Effector memory CD8-positive, alpha-beta T cell (primary cell): Measurements from ENCODE around the gene PLPPR3.

Experiments
- ATAC-seq: fragments of 150-1000 bp; cut with Tn5 transposase; replicated peaks from 2 replicates; pipeline ENCODE4 v1.10.0; 2021; ENCODE audit warnings: mild to moderate bottlenecking, moderate library complexity
- DNase-seq, 3 experiments: peaks; one replicate each; pipeline ENCODE4 v3.0.0; 2021
- H3K27ac Mint-ChIP-seq, 2 donors: one replicate each; pipeline ENCODE4 v1.8.0; 2022; ENCODE audit warnings: mild to moderate bottlenecking in 2 of 2, mixed read lengths in 2 of 2, moderate library complexity in 2 of 2
- H3K27me3 Mint-ChIP-seq, 2 donors: one replicate each; pipeline ENCODE4 v1.8.0; 2022; ENCODE audit warnings: mixed read lengths in 2 of 2
- H3K36me3 Mint-ChIP-seq: one replicate; pipeline ENCODE4 v1.8.0; 2022; ENCODE audit warnings: mild to moderate bottlenecking, moderate library complexity, mixed read lengths; ENCODE audit not compliant: insufficient read depth
- H3K4me1 Mint-ChIP-seq, 2 donors: one replicate each; pipeline ENCODE4 v1.8.0; 2022; ENCODE audit warnings: low read depth in 2 of 2, mixed read lengths in 2 of 2
- H3K4me3 Mint-ChIP-seq, 2 donors: one replicate each; pipeline ENCODE4 v1.8.0; 2022; ENCODE audit warnings: mild to moderate bottlenecking in 2 of 2, mixed read lengths in 2 of 2, moderate library complexity in 2 of 2
- H3K9me3 Mint-ChIP-seq, 2 donors: one replicate each; pipeline ENCODE4 v1.8.0; 2022; ENCODE audit warnings: mixed read lengths in 2 of 2

The PLPPR3 gene

GRCh38 chr19:798415-799075 is 23.2 kb downstream of the PLPPR3 start:
- H3K4me3 Mint-ChIP-seq: peak overlapping the region; percentile 85 to 87
- no peaks in the 10 kb centered on the region for H3K27me3 Mint-ChIP-seq
- DNase-seq (peak in 1 of 3 experiments; percentile 36), ATAC-seq (no peak)
- H3K4me1 Mint-ChIP-seq: peaks cover 44 to 48% of the 10 kb centered on the region in 2 donors
- H3K9me3 Mint-ChIP-seq: no peaks in the 10 kb centered on the region
- peaks cover 67% of the 10 kb centered on the region for H3K36me3 Mint-ChIP-seq
- peak overlapping the region; percentile 90 to 95 for H3K27ac Mint-ChIP-seq

DNA sequence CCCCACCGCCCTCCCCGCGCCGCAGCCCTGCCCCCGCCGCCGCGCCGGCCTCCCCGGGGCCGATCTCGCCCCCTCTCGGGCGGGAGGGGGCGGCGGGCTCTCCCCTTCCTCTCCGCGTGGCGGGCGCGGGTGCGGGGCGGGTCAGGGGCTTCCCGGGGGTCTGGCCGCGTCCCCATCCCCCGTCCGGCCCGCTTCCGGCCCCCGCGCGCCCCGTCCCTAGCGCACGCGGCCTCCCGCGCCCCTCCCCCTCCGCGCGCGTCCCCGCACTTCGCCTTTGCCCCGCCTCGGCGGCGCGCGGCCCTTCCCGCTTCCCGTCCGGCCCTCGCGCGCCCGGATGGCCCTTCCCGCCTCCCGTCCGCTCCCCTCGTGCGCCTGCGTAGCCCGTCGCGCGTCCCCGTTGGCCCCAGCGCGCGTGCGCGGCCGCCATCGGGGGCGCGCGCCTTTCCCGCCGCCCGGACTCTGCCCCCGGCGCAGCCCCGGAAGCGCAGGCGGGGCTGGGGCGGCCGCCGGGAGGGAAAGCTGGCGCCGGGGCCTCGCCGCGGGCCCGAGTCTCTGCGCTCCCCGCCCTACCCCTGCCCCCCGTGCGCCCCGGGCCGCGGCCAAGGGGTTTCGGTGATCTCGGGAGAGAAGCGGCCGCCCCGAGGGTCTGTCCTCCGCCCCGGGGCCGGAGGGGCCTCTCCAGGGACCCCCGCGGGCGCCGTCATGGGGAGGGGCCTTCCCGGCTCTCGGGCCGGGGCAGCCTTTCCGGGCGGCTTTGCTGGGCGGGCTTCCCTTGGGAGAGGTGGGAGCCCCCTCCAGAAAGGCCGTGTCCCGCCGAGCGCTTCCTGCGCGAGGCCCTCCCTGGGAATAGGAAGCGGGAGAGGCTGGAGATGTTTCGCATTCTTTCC is 24.0 kb downstream of the PLPPR3 start:
- no peaks in the 10 kb centered on the region for H3K27me3 Mint-ChIP-seq
- H3K36me3 Mint-ChIP-seq: peaks cover 59% of the 10 kb centered on the region
- DNase-seq (peak; percentile 80 to 85 (median 83)), ATAC-seq (peak; percentile 25)
- peak overlapping the region; percentile 90 to 94 for H3K4me3 Mint-ChIP-seq
- H3K4me1 Mint-ChIP-seq: peaks cover 38 to 41% of the 10 kb centered on the region in 2 donors
- H3K9me3 Mint-ChIP-seq: no peaks in the 10 kb centered on the region
- peak overlapping the region; percentile 90 to 95 for H3K27ac Mint-ChIP-seq

DNA sequence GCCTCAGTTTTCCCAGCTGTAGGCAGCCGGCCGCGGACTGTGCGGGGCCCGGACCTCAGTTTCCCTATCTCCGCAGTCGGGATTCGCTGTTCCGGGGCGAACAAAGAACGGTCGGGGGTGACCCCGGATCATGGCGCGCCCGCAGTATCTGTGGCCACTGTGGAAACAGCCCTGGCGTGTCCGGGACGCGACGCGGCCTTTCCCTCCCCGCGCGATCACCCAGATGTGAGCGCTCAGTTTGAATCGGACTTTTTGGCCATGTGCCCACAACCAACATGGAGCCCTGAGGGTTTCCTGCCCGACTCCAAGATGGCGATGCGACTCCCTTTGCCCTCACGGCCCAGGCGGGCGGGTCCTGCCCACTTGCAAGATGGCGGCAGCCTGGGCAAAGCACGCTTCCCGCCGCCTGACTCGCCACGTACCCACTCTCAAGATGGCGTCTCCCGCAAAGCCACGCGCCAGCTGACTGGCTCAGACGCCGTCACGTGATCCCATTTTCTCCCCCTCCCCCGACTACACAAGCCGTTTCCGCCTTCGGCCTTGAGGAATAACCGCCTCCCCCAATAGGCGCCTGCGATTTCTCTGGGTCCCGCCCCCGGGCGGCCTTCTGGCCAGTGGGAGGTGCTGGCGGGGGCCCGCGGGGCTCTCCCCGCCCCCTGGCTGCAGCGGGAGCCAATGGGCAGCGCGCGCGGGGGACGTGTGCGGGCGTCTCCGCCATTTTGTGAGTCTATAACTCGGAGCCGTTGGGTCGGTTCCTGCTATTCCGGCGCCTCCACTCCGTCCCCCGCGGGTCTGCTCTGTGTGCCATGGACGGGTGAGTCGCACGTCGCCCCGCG is 24.8 kb downstream of the PLPPR3 start, which contains the start of gene PTBP1:
TSS of gene PTBP1 (plus strand) at position 761 of the 836 bp plus-strand sequence. CDS start at position 807, 46 bp downstream.
- DNase-seq: peak; percentile 98 to 99 (median 99)
- H3K4me1 Mint-ChIP-seq: peaks cover 30 to 33% of the 10 kb centered on the region in 2 donors
- peaks cover 50% of the 10 kb centered on the region for H3K36me3 Mint-ChIP-seq
- H3K27me3 Mint-ChIP-seq: no peaks in the 10 kb centered on the region
- peak within 1 kb of the TSS; percentile 90 to 94 for H3K4me3 Mint-ChIP-seq
- ATAC-seq: peak; percentile 82
- no peaks in the 10 kb centered on the region for H3K9me3 Mint-ChIP-seq
- peak within 1 kb of the TSS; percentile 90 to 95 for H3K27ac Mint-ChIP-seq

- no peaks in the 10 kb centered on the region for H3K9me3 Mint-ChIP-seq
- H3K27me3 Mint-ChIP-seq: no peaks in the 10 kb centered on the region
- peak overlapping the region; percentile 90 to 94 for H3K4me3 Mint-ChIP-seq
- peaks cover 41% of the 10 kb centered on the region for H3K36me3 Mint-ChIP-seq
- ATAC-seq: no peak
- no peak for DNase-seq
- H3K27ac Mint-ChIP-seq: no peak overlapping the region
- peaks cover 23% of the 10 kb centered on the region in 2 donors for H3K4me1 Mint-ChIP-seq
These were observed 25.8 kb downstream of the PLPPR3 start for GRCh38 chr19:795691-796581.

DNA sequence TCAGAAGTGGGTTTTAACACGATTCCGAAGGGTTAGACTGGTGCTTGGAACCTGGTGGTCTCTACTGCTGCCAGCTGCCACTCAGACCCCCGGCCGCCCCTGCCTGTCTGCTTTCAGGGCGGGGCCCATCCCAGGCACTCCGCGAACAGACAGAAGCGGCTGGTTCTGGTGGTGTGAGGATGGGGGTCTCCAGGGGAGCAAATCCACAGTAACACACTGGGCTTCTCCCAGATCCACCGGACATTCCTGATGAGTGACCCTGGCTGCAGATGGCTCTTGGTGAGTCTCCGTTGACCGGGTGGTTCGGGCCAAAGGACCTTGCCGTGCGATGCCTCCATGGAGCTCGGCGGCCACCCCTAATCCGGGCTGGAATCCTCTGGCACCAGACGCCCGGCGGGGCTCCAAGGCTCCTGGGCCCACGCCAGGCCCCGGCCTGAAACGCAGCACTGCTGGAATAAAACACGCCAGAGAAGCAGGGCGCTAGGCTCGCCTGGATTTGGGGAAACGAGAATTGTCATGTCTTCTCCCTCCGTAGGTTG is 26.6 kb downstream of the PLPPR3 start:
- DNase-seq (no peak), ATAC-seq (no peak)
- H3K9me3 Mint-ChIP-seq: no peaks in the 10 kb centered on the region
- no peak overlapping the region for H3K27ac Mint-ChIP-seq
- peaks cover 33% of the 10 kb centered on the region for H3K36me3 Mint-ChIP-seq
- peak overlapping the region in 1 of 2 donors; percentile 20 for H3K4me3 Mint-ChIP-seq
- H3K27me3 Mint-ChIP-seq: no peaks in the 10 kb centered on the region
- peaks cover 17% of the 10 kb centered on the region in 2 donors for H3K4me1 Mint-ChIP-seq

DNA sequence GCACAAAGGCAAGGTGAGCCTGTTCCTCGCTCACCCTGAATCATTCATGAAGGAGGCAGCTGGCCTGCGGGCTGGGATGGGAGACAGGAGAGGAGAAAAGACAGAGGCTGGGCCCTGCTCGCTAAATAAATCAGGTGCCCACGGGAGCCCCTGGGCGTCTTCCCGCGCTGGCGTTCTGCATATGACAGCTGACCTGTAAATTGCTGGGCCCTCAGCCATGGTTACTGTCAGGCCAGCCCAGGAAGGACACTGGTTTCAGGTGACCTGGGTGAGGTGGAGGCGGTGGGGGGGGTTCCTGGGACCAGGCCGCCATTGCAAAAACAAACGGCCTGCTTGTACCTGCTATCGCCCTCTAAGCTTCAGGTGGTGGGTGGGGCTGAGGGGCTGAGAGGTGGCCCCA is 27.9 kb downstream of the PLPPR3 start:
- no peaks in the 10 kb centered on the region for H3K9me3 Mint-ChIP-seq
- DNase-seq (no peak), ATAC-seq (no peak)
- H3K4me3 Mint-ChIP-seq: no peak overlapping the region
- peaks cover 4% of the 10 kb centered on the region in 2 donors for H3K4me1 Mint-ChIP-seq
- H3K27me3 Mint-ChIP-seq: no peaks in the 10 kb centered on the region
- peaks cover 19% of the 10 kb centered on the region for H3K36me3 Mint-ChIP-seq
- H3K27ac Mint-ChIP-seq: no peak overlapping the region

- ATAC-seq (no peak), DNase-seq (no peak)
- peaks cover 3% of the 10 kb centered on the region in 2 donors for H3K4me1 Mint-ChIP-seq
- H3K27me3 Mint-ChIP-seq: no peaks in the 10 kb centered on the region
- no peak overlapping the region for H3K27ac Mint-ChIP-seq
- no peak overlapping the region for H3K4me3 Mint-ChIP-seq
- peaks cover 11% of the 10 kb centered on the region for H3K36me3 Mint-ChIP-seq
- no peaks in the 10 kb centered on the region for H3K9me3 Mint-ChIP-seq
These were observed 29.4 kb downstream of the PLPPR3 start for GRCh38 chr19:792306-792885.

DNA sequence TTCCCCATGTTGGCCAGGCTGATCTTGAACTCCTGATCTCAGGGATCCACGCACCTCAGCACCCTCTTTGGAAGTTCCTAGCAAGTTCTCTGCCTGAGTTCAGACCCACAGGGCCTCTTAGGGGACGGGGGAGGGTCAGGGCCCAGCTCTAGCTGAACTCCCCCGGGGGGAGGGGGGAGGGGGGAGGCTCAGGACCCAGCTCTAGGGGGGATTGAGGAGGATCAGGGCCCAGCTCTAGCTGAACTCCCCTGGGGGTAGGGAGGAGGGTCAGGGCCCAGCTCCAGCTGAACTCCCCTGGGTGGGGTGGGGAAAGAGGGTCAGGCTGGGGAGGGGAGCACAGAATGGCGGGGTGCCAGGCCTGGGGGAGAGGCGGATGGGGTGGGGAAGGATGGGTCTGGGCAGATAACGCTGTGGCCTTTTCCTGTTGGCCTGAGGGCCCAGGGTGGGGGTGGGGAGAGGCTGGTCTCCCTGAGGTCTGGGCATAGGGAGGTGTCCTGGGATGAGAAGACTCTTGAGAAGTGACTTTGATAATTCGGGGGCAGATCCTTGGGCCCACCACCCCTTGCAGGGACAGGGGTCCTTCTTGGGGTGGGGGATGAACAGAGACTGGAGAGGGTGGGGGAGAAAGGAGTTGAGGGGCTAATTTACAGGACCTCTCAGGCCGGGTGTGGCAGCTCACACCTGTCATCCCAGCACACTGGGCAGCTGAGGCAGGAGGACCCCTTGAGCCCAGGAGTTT is 30.0 kb downstream of the PLPPR3 start:
- no peak for ATAC-seq
- DNase-seq: no peak
- no peak overlapping the region for H3K27ac Mint-ChIP-seq
- no peaks in the 10 kb centered on the region for H3K27me3 Mint-ChIP-seq
- no peak overlapping the region for H3K4me3 Mint-ChIP-seq
- H3K9me3 Mint-ChIP-seq: no peaks in the 10 kb centered on the region
- H3K4me1 Mint-ChIP-seq: peaks cover 2% of the 10 kb centered on the region in 2 donors
- peaks cover 4% of the 10 kb centered on the region for H3K36me3 Mint-ChIP-seq

DNA sequence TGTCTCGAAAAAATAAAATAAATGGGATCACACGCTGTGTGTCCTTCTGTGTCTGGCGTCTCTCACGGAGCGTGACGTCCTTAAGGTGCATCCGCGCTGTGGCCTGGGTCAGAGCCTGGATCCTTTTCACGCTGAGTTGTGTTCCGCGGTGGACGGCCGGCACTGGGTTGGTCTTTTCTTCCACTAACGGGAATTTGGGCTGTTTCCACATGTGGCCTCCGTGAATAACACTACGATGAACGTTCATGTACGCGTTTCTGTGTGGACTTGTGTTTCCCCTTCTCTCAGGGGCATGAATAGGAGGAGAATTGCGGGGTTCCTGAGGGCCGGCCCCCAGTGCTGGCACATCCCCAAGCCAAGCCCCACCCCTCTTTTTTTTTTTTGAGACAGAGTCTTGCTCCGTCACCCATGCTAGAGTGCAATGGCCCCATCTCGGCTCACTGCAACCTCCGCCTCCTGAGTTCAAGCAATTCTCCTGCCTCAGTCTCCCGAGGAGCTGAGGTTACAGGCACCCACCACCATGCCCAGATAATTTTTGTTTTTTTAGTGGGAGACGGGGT is 30.7 kb downstream of the PLPPR3 start:
- no peaks in the 10 kb centered on the region for H3K27me3 Mint-ChIP-seq
- no peaks in the 10 kb centered on the region for H3K9me3 Mint-ChIP-seq
- H3K36me3 Mint-ChIP-seq: peaks cover 3% of the 10 kb centered on the region
- ATAC-seq (no peak), DNase-seq (no peak)
- no peak overlapping the region for H3K4me3 Mint-ChIP-seq
- no peak overlapping the region for H3K27ac Mint-ChIP-seq
- H3K4me1 Mint-ChIP-seq: no peaks in the 10 kb centered on the region

DNA sequence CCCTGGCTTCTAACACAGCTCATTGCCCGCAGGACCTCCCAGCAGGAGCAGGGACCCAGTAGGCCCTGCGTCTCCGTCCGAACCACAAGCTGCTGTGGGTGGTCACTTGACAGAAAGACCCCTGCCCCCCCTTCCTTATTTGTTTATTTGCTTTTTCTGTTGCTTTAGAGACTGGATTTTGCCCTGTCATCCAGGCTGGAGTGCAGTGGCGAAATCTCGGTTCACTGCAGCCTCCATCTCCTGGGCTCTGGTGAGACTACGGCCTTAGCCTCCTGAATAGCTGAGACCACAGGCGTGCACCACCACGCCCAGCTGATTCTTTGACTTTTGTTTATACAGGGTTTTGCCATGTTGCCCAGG is 32.1 kb downstream of the PLPPR3 start:
- Mint-ChIP-seq H3K4me1 (no peaks in the 10 kb centered on the region), H3K4me3 (no peak overlapping the region), H3K9me3 (no peaks in the 10 kb centered on the region), H3K27ac (peak overlapping the region in 1 of 2 donors; percentile 66), H3K36me3 (peaks cover under 1% of the 10 kb centered on the region), H3K27me3 (no peaks in the 10 kb centered on the region)
- DNase-seq (no peak), ATAC-seq (no peak)

DNA sequence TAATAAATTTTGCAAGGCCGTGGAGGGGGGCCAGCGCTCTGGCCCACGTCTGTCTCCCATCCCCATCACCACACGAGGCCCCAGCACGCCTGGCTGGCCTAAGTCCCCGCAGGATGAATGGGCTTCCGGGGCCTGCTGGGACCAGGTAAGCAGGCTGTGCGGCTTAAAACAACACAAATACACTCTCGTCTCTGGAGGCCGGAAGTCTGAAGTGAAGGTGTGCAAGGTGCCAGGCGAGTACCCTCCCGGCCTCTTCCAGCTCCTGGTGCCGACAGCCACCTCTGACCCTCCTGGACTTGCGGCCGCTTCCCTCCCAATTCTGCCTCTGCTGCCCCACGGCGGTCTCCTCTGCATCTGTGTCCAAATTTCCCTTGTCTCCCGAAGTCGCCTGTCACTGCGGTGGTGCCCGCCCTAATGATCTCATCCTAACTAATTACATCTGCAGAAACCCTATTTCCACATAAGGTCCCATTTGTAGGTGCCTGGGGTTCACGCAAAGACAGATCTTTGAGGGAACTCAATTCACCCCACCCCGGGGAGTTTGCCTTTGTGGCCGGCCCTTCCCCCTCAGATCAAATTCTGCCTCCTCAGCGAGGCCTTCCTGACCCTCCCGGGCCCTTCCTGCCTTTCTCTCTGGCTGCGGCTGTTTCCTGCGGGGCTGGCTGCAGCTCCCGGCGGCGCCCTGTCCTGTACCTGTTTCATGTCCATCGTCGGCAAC is 32.6 kb downstream of the PLPPR3 start:
- H3K4me1 Mint-ChIP-seq: no peaks in the 10 kb centered on the region
- no peaks in the 10 kb centered on the region for H3K27me3 Mint-ChIP-seq
- peak overlapping the region in 1 of 2 donors; percentile 66 for H3K27ac Mint-ChIP-seq
- ATAC-seq: no peak
- H3K9me3 Mint-ChIP-seq: no peaks in the 10 kb centered on the region
- no peaks in the 10 kb centered on the region for H3K36me3 Mint-ChIP-seq
- no peak for DNase-seq
- H3K4me3 Mint-ChIP-seq: no peak overlapping the region
